ENCODE data around the gene TCF12.
"Not testable (repeated sequence)": the region's sequence is repeated elsewhere in the genome, so short reads cannot be mapped to it uniquely, and the experiment has no call there.

TCF12 gene

DNA sequence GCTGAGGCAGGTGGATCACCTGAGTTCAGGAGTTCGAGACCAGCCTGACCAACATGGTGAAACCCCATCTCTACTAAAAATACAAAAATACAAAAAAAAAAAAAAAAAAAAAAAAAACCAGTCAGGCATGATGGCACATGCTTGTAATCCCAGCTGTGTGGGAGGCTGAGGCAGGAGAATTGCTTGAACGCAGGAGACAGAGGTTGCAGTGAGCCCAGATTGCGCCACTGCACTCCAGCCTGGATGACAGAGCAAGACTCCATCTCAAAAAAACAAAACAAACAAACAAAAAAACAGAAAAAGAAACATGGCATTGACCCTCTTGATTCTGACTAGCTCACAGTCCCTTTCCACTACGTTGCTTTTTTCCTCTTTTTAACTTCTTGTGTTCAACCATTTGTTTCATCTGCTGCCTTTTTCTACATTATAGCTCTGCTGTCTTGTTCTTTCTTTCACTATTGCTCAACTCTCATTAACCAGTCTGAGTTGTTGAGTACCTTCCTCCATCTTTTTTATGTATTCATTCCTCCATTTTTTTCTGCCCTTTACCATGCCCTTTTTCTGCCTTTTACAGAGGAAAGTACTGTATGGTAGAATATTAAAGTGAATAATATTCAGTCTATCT lies 179.6 kb downstream of the TCF12 start:
- DNase-seq: not testable (repeated sequence)

DNA sequence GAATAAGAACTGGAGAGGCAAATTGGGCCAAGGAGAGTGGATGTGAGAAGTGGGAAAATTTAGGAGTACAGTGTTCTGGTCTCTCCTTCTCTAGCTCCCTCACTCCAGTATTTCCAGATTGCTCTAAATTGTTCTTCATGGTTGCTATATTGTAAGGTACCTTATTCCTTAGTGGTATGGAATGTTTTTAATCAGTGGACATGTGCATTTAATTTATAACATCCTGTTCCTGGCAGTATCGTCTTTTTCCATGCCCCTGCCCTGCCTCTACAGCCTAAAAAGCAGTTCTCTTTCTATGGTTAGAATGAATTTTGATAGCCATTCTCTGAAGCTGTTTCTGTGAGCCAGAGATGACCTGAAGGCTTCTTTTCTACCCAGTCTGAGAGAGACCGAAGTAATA lies 180.5 kb downstream of the TCF12 start:
- no peak for DNase-seq

DNA sequence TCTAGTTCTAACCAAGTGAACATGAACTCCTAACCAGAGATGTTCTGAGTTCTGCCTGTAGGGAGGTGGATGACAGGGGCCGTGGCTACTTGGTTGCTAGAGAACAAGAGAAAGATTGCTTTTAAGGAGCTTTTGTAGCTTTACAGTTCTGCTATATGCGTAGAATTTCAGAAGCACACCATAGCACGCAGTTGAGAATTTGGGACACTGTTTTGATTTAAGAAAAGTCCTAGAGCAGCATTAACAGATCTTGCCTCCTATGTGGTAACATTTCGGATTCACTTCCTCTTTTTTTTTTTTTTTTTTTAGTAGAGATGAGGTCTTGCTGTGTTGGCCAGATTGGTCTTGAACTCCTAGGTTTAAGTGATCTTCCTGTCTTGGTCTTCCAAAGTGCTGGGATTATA lies 181.7 kb downstream of the TCF12 start:
- DNase-seq: no peak

DNA sequence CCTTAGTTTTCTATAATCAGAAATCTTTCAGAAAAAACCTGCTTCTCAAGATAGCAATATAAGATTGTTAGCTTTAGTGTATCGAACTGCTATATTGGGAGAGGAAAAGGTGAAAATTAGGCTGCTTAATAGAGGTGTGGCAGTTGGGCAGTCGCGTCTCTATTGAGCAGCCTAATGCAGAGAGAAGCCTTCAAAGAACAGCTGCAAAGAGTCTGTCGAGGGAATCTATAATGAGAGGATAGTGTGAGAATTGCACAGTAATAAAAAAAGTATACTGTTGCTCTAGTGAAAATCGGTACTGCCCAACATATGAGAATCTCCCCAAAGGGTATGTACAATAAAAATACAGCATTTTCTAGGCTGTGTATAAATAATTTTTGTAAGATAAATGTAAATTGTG lies 184.4 kb downstream of the TCF12 start:
- no peak for DNase-seq

GRCh38 chr15:57108296-57108695 lies 189.9 kb downstream of the TCF12 start:
- DNase-seq: no peak

DNA sequence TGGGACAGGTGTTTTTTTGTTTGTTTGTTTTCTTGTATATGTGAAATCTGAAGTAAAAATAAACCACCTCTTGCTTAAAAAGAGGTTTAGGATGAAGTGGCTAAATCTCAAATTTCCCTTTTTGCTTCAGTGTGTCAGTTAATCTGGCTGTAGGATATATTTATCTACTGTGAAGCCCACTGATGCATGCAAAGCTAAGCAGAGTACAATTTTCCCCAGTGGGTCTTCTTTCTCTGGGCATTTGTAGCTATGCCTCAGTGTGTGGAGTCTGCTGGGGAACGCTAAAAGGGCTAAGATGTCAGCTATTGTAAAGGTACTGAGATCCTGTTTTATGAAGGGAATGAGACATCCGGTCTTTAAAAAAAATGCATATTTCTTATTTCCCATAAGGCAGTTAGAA lies 190.6 kb downstream of the TCF12 start:
- DNase-seq: no peak

- DNase-seq: no peak
These were observed 192.6 kb downstream of the TCF12 start for GRCh38 chr15:57111002-57111401.

GRCh38 chr15:57112178-57112577 lies 193.7 kb downstream of the TCF12 start:
- DNase-seq: no peak

- no peak for DNase-seq
These were observed 195.6 kb downstream of the TCF12 start for GRCh38 chr15:57114070-57114469.

- no peak for DNase-seq
These were observed 199.8 kb downstream of the TCF12 start for GRCh38 chr15:57118013-57118799.

DNA sequence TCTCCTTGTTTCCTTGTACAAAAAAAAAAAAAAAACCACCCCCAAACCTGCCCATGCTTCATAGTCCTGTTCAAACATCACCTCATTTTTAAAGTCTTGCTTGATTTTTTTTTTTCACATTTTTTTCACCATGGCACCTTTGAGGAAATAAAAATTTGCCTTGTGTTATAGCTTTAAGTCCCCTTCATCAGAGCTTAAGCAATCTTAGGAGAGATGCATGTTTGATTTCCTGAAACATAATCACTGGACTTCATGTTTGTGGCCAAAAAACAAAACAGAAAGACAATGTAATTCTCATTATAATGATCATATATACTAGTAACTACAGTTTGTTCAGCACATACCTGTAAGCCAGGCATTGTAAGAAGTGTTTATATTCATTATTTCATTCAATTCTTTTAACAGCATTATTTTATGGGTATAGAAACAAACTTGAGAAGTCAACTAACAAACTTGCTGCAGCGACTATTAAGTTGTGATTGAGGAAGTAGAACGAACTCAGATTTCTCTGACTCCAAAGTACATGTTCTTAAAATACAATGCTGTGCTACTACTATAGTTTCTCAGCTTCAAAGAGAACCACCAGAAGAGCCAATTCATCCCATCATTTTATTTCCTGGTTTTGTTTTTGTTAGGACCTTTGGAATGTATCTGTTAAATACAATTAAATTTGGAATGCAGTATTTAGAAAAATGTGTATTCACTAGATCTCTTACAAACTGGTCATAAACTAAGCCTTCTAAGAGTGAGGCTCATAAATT lies 203.8 kb downstream of the TCF12 start:
- no peak for DNase-seq

- no peak for DNase-seq
These were observed 205.6 kb downstream of the TCF12 start for GRCh38 chr15:57124036-57124435.

DNA sequence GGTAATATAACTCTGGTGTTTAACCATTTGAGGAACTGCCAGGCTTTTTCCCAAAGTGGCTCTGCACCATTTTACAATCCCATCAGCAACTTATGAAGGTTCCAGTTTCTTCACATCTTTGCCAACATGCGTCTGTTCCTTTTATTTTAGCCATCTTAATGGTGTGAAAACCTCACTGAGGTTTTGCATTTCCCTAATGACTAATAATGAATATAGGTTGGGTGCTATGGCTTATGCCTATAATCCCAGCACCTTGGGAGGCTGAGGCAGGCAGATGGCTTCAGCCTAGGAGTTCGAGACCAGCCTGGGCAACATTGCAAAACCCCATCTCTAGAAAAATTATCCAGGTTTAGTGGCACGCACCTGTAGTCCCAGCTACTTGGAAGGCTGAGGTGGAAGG lies 210.6 kb downstream of the TCF12 start:
- no peak for DNase-seq

GRCh38 chr15:57130956-57131355 lies 212.5 kb downstream of the TCF12 start:
- no peak for DNase-seq

DNA sequence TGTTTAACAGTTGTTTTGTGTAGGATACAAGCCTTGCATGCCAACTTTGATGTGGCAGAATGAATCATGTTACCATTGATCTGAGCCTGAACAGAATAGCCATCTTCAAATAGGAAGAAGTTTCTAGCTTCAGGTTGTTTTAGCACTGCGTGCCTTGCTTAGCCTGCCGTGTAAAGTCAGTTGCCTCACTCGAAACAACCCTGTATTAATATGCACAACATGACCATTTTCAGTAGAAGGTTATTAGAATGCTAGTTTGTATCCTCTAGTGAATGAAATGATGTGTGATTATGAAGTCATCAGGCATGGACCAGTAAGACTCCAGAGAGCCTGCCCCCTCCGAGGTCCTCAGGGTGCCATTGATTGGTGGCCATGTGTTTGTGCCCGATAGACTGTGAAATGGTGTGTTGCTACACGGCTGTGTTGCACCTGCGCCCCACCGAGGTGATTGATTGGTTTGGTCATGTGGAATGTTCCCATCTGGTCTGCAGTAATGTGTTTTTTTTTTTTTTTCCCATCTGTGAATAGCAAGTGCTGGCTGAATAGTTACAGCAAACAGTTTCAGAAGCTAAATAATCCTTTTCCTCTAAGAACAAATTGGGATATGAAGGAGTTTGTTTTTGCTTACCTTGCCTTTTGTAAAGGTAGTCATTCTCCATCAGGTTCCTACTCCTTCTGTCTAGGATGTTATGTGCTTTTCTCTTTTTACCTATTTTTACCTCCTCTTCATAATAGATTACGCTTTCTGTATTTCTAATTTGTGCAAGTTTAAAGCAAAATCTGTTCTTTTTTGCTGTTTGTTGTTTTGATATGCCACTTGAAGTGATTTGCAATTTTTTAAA lies 214.9 kb downstream of the TCF12 start:
- no peak for DNase-seq

DNA sequence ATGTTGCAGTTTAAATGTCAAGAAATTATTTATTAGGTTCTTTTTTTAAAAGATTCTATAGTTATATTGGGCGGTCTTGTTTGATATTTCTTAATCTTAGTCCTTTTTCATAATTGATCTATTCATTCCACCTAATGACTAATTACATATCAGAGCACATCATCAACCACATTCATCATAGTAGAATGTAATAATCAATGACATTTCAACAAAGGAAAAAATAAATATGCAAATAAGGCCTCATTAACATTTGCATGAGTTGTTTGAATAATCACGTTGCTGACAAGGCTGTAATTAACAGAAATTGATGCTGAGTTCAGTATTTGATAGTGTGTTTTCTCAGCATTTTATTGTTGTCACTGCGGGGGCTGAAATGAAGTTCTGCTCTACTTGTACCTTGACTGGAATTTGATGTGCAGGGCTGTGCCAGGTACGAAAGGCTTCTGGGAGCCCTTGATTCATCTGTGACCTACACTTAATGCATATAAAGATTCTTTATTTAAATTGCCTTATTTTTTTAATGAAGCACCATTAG lies 215.7 kb downstream of the TCF12 start:
- no peak for DNase-seq

GRCh38 chr15:57134851-57135250 lies 216.4 kb downstream of the TCF12 start:
- no peak for DNase-seq

DNA sequence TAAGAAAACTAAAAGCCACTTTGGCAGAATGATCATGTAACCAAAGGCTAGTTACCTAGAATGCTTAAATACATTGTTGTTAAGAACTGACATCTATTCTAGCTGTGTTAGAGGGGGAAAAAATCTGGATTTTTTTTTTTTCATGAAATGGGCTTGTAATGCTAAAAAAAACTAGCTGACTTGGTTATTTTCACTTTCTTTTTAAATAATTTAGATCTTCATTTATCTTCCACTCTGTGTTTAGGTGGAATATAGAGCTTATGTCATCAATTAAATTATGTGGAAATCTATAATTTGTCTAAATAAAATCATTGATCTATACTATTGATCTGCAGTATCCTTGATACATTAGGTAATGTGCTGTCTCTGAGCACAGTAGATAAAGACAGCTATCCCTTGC lies 217.4 kb downstream of the TCF12 start:
- DNase-seq: no peak

DNA sequence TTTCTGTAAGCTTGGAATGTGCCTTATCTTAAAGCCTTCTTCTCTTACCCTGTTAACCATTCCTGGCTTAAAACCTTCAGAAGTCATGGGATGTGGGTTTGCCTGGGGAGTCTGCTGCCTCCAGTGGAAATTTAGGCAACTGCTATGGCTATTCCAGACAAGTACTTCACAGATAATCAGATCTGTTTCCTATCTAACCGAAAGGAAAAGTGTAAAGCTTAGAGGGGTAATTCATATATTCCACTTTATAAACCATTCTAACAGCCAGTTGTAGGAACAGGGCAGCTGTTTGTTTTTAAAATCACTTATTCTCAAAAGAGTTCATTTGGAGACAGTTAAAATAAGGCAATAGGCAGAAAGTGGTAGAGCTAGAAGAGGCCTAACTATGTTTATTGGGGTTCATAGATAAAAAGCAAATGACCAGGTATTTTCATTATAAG lies 219.9 kb downstream of the TCF12 start:
- DNase-seq: peak; percentile 7

GRCh38 chr15:57143511-57144078 lies 225.2 kb downstream of the TCF12 start:
- no peak for DNase-seq

- DNase-seq: no peak
These were observed 226.0 kb downstream of the TCF12 start for GRCh38 chr15:57144448-57144847.

DNA sequence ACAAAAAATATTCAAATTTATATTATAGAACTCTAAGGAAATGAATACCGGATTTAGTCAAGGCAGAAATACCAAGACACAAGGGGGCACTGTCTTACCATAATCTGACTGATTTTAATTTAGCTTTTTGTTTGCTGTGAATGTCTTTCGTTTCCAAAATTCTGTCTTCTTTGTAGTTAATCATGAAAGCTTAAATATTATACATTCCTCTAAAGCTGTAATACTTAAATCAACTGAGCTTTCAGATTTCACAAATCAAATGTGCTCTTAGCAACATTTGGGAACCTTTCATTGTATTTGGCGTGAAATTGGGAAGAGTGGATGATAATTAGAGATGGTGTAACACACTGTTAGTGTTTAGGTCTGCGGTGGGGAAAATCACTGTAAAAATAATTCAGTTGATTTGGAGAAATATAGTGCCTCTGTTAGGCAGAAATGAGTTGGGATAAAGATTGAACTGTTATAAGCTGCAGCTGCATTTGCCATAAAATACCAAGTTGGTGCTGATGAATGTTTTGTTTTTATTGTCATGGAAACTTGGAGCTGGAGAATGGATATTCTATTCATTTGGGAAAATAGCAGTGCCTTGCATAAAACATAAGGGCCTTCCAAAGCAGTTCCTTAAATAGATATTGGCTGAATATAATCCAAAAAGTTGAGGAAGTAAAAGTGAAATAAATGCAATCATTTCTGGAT lies 228.2 kb downstream of the TCF12 start:
- peak; percentile 2 for DNase-seq

All from DMS153 (cell line).